ENCODE results near the gene EOLA1.
"Not testable (repeated sequence)": the region's sequence is repeated elsewhere in the genome, so short reads cannot be mapped to it uniquely, and the experiment has no call there.

EOLA1 gene

GRCh38 chrX:149540621-149541520 lies at the start of gene EOLA1:
EOLA1 (plus strand) TSS chrX:149541012; CDS start chrX:149545631, 4,619 bp downstream.
- H3K4me3 ChIP-seq, result peak within 1 kb of the TSS; percentile 78
- H3K9ac ChIP-seq, result peak within 1 kb of the TSS; percentile 85
- H3K9me3 ChIP-seq, result peaks cover 10% of the 10 kb centered on the region; the same call in 1 of the 2 replicates
- H4K20me1 ChIP-seq, result no peaks in the 10 kb centered on the region
- no peak for TF ChIP-seq Cebpa-rat (IDR thresholded peaks at IDR 0.05)
- no peaks in the 10 kb centered on the region for H3K27me3 ChIP-seq
- H3K27ac ChIP-seq, result peak within 1 kb of the TSS; percentile 77
- peaks cover 7% of the 10 kb centered on the region; the same call in 1 of the 2 replicates for H3K4me1 ChIP-seq
- H3K4me2 ChIP-seq, result peak within 1 kb of the TSS; percentile 91
- 0 out of 2 replicates have a peak, but pooled peaks cover 6% of the 10 kb centered on the region for H3K36me3 ChIP-seq

- H3K36me3 ChIP-seq, result peaks cover 82% of the 10 kb centered on the region
- no peaks in the 10 kb centered on the region for H3K27me3 ChIP-seq
- no peak overlapping the region for H3K4me2 ChIP-seq
- H3K4me3 ChIP-seq, result no peak overlapping the region
- H3K4me1 ChIP-seq, result peaks cover 5% of the 10 kb centered on the region; the same call in 1 of the 2 replicates
- no peak overlapping the region for H3K27ac ChIP-seq
- H4K20me1 ChIP-seq, result 0 out of 2 replicates have a peak, but pooled peaks cover 11% of the 10 kb centered on the region
- TF ChIP-seq Cebpa-rat (IDR thresholded peaks at IDR 0.05), result no peak
- no peak overlapping the region for H3K9ac ChIP-seq
- H3K9me3 ChIP-seq, result no peaks in the 10 kb centered on the region
These were observed 49.0 kb upstream of the EOLA1 start for GRCh38 chrX:149491812-149492211.

- H3K4me2 ChIP-seq, result no peak overlapping the region
- H3K9me3 ChIP-seq, result no peaks in the 10 kb centered on the region
- no peaks in the 10 kb centered on the region for H3K27me3 ChIP-seq
- no peak for TF ChIP-seq Cebpa-rat (IDR thresholded peaks at IDR 0.05)
- H3K27ac ChIP-seq, result no peak overlapping the region
- H3K4me3 ChIP-seq, result no peak overlapping the region
- H3K36me3 ChIP-seq, result peaks cover 97% of the 10 kb centered on the region
- H3K4me1 ChIP-seq, result no peaks in the 10 kb centered on the region
- 0 out of 2 replicates have a peak, but pooled peaks cover 11% of the 10 kb centered on the region for H4K20me1 ChIP-seq
- no peak overlapping the region for H3K9ac ChIP-seq
These were observed 46.9 kb upstream of the EOLA1 start for GRCh38 chrX:149493567-149494562.

GRCh38 chrX:149494844-149495565 lies 45.8 kb upstream of the EOLA1 start:
- Histone ChIP-seq H3K9me3 (no peaks in the 10 kb centered on the region), H3K4me2 (no peak overlapping the region), H3K4me3 (no peak overlapping the region), H3K27me3 (no peaks in the 10 kb centered on the region), H4K20me1 (0 out of 2 replicates have a peak, but pooled peaks cover 11% of the 10 kb centered on the region), H3K4me1 (no peaks in the 10 kb centered on the region), H3K27ac (no peak overlapping the region), H3K36me3 (peaks cover 99% of the 10 kb centered on the region), H3K9ac (no peak overlapping the region)
- TF ChIP-seq Cebpa-rat (IDR thresholded peaks at IDR 0.05), result no peak

- H3K9ac ChIP-seq, result no peak overlapping the region
- H3K27me3 ChIP-seq, result no peaks in the 10 kb centered on the region
- H3K4me3 ChIP-seq, result no peak overlapping the region
- TF ChIP-seq Cebpa-rat (IDR thresholded peaks at IDR 0.05), result no peak
- no peaks in the 10 kb centered on the region for H3K9me3 ChIP-seq
- no peak overlapping the region for H3K4me2 ChIP-seq
- no peaks in the 10 kb centered on the region for H3K4me1 ChIP-seq
- no peak overlapping the region for H3K27ac ChIP-seq
- 0 out of 2 replicates have a peak, but pooled peaks cover 11% of the 10 kb centered on the region for H4K20me1 ChIP-seq
- peaks cover 99% of the 10 kb centered on the region for H3K36me3 ChIP-seq
These were observed 45.2 kb upstream of the EOLA1 start for GRCh38 chrX:149495573-149496071.

GRCh38 chrX:149497054-149497453 lies 43.8 kb upstream of the EOLA1 start:
- Histone ChIP-seq H3K4me2 (no peak overlapping the region), H3K9me3 (no peaks in the 10 kb centered on the region), H3K4me1 (no peaks in the 10 kb centered on the region), H3K9ac (no peak overlapping the region), H3K27me3 (no peaks in the 10 kb centered on the region), H4K20me1 (peaks cover 2% of the 10 kb centered on the region; the same call in 1 of the 2 replicates), H3K4me3 (no peak overlapping the region), H3K27ac (no peak overlapping the region), H3K36me3 (peaks cover 100% of the 10 kb centered on the region)
- TF ChIP-seq Cebpa-rat (IDR thresholded peaks at IDR 0.05), result no peak

- no peaks in the 10 kb centered on the region for H3K9me3 ChIP-seq
- H3K4me3 ChIP-seq, result no peak overlapping the region
- H3K27me3 ChIP-seq, result no peaks in the 10 kb centered on the region
- peaks cover 5% of the 10 kb centered on the region; the same call in 1 of the 2 replicates for H4K20me1 ChIP-seq
- H3K36me3 ChIP-seq, result peaks cover 100% of the 10 kb centered on the region
- no peak overlapping the region for H3K27ac ChIP-seq
- no peak for TF ChIP-seq Cebpa-rat (IDR thresholded peaks at IDR 0.05)
- no peaks in the 10 kb centered on the region for H3K4me1 ChIP-seq
- no peak overlapping the region for H3K9ac ChIP-seq
- no peak overlapping the region for H3K4me2 ChIP-seq
These were observed 43.2 kb upstream of the EOLA1 start for GRCh38 chrX:149497626-149498025.

GRCh38 chrX:149498767-149499166 lies 42.0 kb upstream of the EOLA1 start:
- Histone ChIP-seq H3K27me3 (no peaks in the 10 kb centered on the region), H3K36me3 (peaks cover 89% of the 10 kb centered on the region), H3K4me2 (no peak overlapping the region), H3K9ac (no peak overlapping the region), H3K9me3 (no peaks in the 10 kb centered on the region), H3K27ac (no peak overlapping the region), H3K4me3 (no peak overlapping the region), H4K20me1 (peaks cover 8% of the 10 kb centered on the region; the same call in 1 of the 2 replicates), H3K4me1 (peaks cover 3% of the 10 kb centered on the region; the same call in 1 of the 2 replicates)
- TF ChIP-seq Cebpa-rat (IDR thresholded peaks at IDR 0.05), result no peak

GRCh38 chrX:149499766-149500165 lies 41.0 kb upstream of the EOLA1 start:
- TF ChIP-seq Cebpa-rat (IDR thresholded peaks at IDR 0.05), result no peak
- Histone ChIP-seq H3K4me1 (peaks cover 11% of the 10 kb centered on the region), H3K27ac (no peak overlapping the region), H3K36me3 (peaks cover 79% of the 10 kb centered on the region), H4K20me1 (peaks cover 8% of the 10 kb centered on the region; the same call in 1 of the 2 replicates), H3K27me3 (no peaks in the 10 kb centered on the region), H3K4me3 (no peak overlapping the region), H3K9me3 (no peaks in the 10 kb centered on the region), H3K9ac (no peak overlapping the region), H3K4me2 (no peak overlapping the region)

GRCh38 chrX:149502923-149503322 lies 37.9 kb upstream of the EOLA1 start:
- not testable (repeated sequence) for H3K27ac ChIP-seq, H3K9ac ChIP-seq

GRCh38 chrX:149503446-149503845 lies 37.4 kb upstream of the EOLA1 start:
- not testable (repeated sequence) for H4K20me1 ChIP-seq, H3K9ac ChIP-seq, H3K27ac ChIP-seq, H3K27me3 ChIP-seq, H3K9me3 ChIP-seq, H3K4me3 ChIP-seq
- H3K4me1 ChIP-seq, result peaks cover 11% of the 10 kb centered on the region
- H3K36me3 ChIP-seq, result peaks cover 43% of the 10 kb centered on the region
- H3K4me2 ChIP-seq, result peak overlapping the region; percentile 63

More at GRCh38 chrX:149502923-149503322, 37.9 kb upstream of the EOLA1 start:
- H3K4me2 ChIP-seq, H4K20me1 ChIP-seq, H3K27me3 ChIP-seq, H3K9me3 ChIP-seq, H3K4me3 ChIP-seq: not testable (repeated sequence)
- Histone ChIP-seq H3K4me1 (peaks cover 11% of the 10 kb centered on the region), H3K36me3 (peaks cover 48% of the 10 kb centered on the region)

Measured in BLaER1 (cell line).